GM20431 (cell line): ENCODE results near the gene ZCCHC24.
"Not testable (repeated sequence)": the region's sequence is repeated elsewhere in the genome, so short reads cannot be mapped to it uniquely, and the experiment has no call there.

Experiments
- in situ Hi-C: fragments of 300-500 bp; cut with MseI, MboI; formaldehyde crosslinking; loops from one replicate; pipeline ENCODE4 v1.15.0; 2020; ENCODE audit warnings: low sequenced_read_pairs; ENCODE audit not compliant: unreplicated experiment

Gene ZCCHC24

GRCh38 chr10:79337783-79338469 lies 107.5 kb downstream of the ZCCHC24 start:
- in situ Hi-C loops: not testable (repeated sequence)

- in situ Hi-C loops: no loop called here
Observed at GRCh38 chr10:79336739-79337138, 108.7 kb downstream of the ZCCHC24 start.

DNA sequence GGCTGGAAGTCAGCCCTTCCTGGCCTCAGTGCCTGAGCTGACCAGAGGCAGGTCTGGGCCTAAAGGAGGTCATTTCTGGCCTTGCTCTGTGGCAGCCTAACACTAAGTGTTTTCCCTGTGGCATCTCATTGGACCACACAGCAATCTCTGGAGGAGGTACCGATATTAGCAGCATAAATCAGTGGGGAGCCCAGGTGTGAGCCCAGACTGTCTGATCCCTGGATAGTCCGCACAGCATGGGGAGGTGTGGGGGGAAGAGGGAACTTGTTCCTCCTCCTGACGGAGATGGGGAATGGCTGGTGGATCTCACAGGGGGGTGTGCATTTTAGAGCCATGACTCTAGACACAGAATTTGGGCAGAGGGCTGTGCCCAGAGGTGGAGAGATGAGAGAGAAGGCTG lies 109.1 kb downstream of the ZCCHC24 start:
- in situ Hi-C loops: no loop called here

GRCh38 chr10:79335470-79336235 lies 109.8 kb downstream of the ZCCHC24 start:
- in situ Hi-C loops: no loop called here

DNA sequence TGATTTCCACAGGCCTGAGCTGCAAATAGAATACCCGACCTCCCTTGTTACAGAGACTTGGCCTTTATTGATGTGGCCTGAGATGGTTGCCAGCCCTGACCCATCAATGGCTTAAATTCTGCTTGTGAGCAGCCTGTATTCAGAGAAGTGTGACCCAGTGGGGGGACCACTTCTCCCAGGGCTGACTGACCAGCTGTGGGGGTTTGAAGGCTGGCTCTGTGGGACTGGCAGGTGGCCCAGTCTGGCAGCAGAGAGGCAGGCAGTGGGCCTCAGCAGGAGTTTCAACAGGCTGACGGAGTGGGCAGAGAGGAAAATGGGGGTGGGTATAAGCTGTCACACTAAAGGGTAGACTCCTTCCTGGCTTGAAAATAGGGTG lies 110.3 kb downstream of the ZCCHC24 start:
- in situ Hi-C loops: no loop called here

GRCh38 chr10:79334573-79334972 lies 110.9 kb downstream of the ZCCHC24 start:
- in situ Hi-C loops: no loop called here

GRCh38 chr10:79333513-79333912 lies 111.9 kb downstream of the ZCCHC24 start:
- in situ Hi-C loops: no loop called here

DNA sequence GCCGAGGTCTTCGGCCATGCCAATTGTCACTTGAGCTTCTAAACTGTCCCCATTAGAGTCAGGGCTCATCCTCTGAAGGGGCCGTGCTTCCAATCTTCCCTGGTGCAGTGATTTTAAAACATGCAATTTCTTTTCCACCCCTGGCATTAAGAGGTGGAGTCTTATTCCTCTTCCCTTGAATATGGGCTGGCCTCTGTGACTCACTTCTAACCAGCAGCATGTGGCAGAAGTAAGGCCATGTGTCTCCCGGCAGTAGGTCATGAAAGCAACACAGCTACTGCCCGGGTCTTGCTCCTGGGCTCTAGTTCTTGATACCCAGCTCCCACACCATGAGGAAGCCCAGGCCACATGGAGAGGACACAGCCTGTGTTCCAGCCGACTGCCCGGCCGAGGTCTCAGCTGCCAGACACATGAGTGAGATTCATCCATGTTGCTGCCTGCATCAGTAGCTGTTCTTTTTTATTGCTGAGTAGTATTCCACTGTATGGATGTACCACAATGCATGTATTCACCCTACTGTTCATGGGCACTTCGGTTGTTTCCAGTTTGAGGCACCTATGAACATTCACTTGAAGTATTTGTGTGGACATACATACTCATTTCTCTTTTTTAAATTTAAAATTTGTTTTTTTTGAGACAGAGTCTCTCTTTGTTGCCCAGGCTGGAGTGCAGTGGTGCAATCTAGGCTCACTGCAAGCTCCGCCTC lies 112.7 kb downstream of the ZCCHC24 start:
- in situ Hi-C loops: not testable (repeated sequence)
